Measurements from ENCODE around the gene MTF1. TPM values are rescaled to one million over a fixed set of nuclear protein-coding genes. Genes with fewer than 3 reads are reported as not detected.

The MTF1 gene
- total RNA-seq, 5 donors from 2014 or later (not counting 1 experiment from before 2014, with no cell fraction given): 23.6 to 29.9 (median 24.9) TPM

- 12% methylated on average over 42 of the region's 54 CpGs for WGBS (ENCODE audit: insufficient coverage)
- H3K27me3 ChIP-seq (replicated peaks in 1 of 2; ENCODE audit: control insufficient read depth in 2 of 2, extremely low read depth in 1 of 2, insufficient read depth in 2 of 2, low read length in 1 of 2): no peaks in the 10 kb centered on the region
- Mint-ChIP-seq H3K27me3 (no peaks in the 10 kb centered on the region), H3K4me1 (peaks cover 39 to 46% (median 42%) of the 10 kb centered on the region in 3 donors), H3K36me3 (peaks cover 13% of the 10 kb centered on the region), H3K4me3 (peak overlapping the region; percentile 85 to 96 (median 90)), H3K27ac (peak overlapping the region; percentile 94 to 96), H3K9me3 (no peaks in the 10 kb centered on the region)
- peak in 3 of 4 experiments; percentile 40 to 52 (median 51) for ATAC-seq (replicated peaks in 1 of 4)
- ChIA-PET CTCF (interaction anchor here in 1 of 2 donors (0.6 to 2.2 kb wide), 2 partner anchors 51 to 215 kb away, joined by 5 to 19 read pairs; partner anchors contain the start of gene MTF1), POLR2A (interaction anchor here (0.6 to 1.0 kb wide), 2 partner anchors 51 to 291 kb away, joined by 6 to 10 read pairs; partner anchors contain the start of gene MTF1 (in 1 of the 2))
- peak in 9 of 35 experiments; percentile 8 to 42 (median 17) for DNase-seq
- peaks cover 3 to 33% of the 10 kb centered on the region in 2 experiments for H3K4me1 ChIP-seq (ENCODE audit: control insufficient read depth in 1 of 2, extremely low read depth in 1 of 2, insufficient read depth in 2 of 2, low read length in 2 of 2)
- peak overlapping the region; percentile 72 for H3K27ac ChIP-seq (ENCODE audit: low read length)
- H3K36me3 ChIP-seq (ENCODE audit: control insufficient read depth in 2 of 2, extremely low read depth in 1 of 2, insufficient read depth in 1 of 2, low read length in 1 of 2): peaks cover 12 to 34% of the 10 kb centered on the region in 2 donors
- H3K4me3 ChIP-seq (ENCODE audit: control insufficient read depth in 1 of 2, extremely low read depth in 1 of 2, low read length in 1 of 2): peak overlapping the region; percentile 82 to 96
- no peaks in the 10 kb centered on the region for H3K9me3 ChIP-seq
Observed at GRCh38 chr1:37808369-37809319, 50.7 kb downstream of the MTF1 start.

- no peaks in the 10 kb centered on the region for H3K27me3 Mint-ChIP-seq
- Histone ChIP-seq H3K9me3 (no peaks in the 10 kb centered on the region), H3K27me3 (replicated peaks in 1 of 2; ENCODE audit: control insufficient read depth in 2 of 2, extremely low read depth in 1 of 2, insufficient read depth in 2 of 2, low read length in 1 of 2) (no peaks in the 10 kb centered on the region), H3K36me3 (ENCODE audit: control insufficient read depth in 2 of 2, extremely low read depth in 1 of 2, insufficient read depth in 1 of 2, low read length in 1 of 2) (peaks cover 14 to 42% of the 10 kb centered on the region in 2 donors), H3K4me3 (ENCODE audit: control insufficient read depth in 1 of 2, extremely low read depth in 1 of 2, low read length in 1 of 2) (peak within 1 kb of the TSS; percentile 82 to 96), H3K4me1 (ENCODE audit: control insufficient read depth in 1 of 2, extremely low read depth in 1 of 2, insufficient read depth in 2 of 2, low read length in 2 of 2) (peaks cover 3 to 33% of the 10 kb centered on the region in 2 experiments), H3K27ac (ENCODE audit: low read length) (peak within 1 kb of the TSS; percentile 76)
- ChIA-PET POLR2A (interaction anchor here (0.6 to 1.0 kb wide), 2 partner anchors 52 to 290 kb away, joined by 6 to 10 read pairs; partner anchors contain the start of gene MTF1 (in 1 of the 2)), CTCF (interaction anchor here in 1 of 2 donors (0.6 to 2.2 kb wide), 2 partner anchors 52 to 214 kb away, joined by 5 to 19 read pairs; partner anchors contain the start of gene MTF1)
- H3K9me3 Mint-ChIP-seq: no peaks in the 10 kb centered on the region
- peaks cover 20% of the 10 kb centered on the region for H3K36me3 Mint-ChIP-seq
- H3K4me1 Mint-ChIP-seq: peaks cover 39 to 46% (median 42%) of the 10 kb centered on the region in 3 donors
- ATAC-seq (replicated peaks in 1 of 4) (peak; percentile 94 to 95 (median 94)), DNase-seq (peak; percentile 81 to 94 (median 89))
- H3K27ac Mint-ChIP-seq: peak within 1 kb of the TSS; percentile 94 to 96
- peak within 1 kb of the TSS; percentile 85 to 96 (median 90) for H3K4me3 Mint-ChIP-seq
- WGBS (ENCODE audit: insufficient coverage): under 1% methylated on average over 94 of the region's 95 CpGs
Observed at GRCh38 chr1:37807555-37808368, 51.6 kb downstream of the MTF1 start, which contains the start of the genes C1orf122 and YRDC. TSS of gene C1orf122 (plus strand) at chr1:37807790. CDS start at chr1:37808405, 615 bp downstream. TSS of gene YRDC (minus strand) at chr1:37808208. CDS start at chr1:37808180, 28 bp downstream.

- POLR2A ChIA-PET: no interaction called here
- H3K36me3 Mint-ChIP-seq: peaks cover 26% of the 10 kb centered on the region
- ATAC-seq (replicated peaks in 1 of 4) (no peak), DNase-seq (no peak)
- H3K27me3 ChIP-seq (replicated peaks in 1 of 2; ENCODE audit: control insufficient read depth in 2 of 2, extremely low read depth in 1 of 2, insufficient read depth in 2 of 2, low read length in 1 of 2): no peaks in the 10 kb centered on the region
- H3K4me1 Mint-ChIP-seq: peaks cover 39 to 46% (median 42%) of the 10 kb centered on the region in 3 donors
- CTCF ChIA-PET: interaction anchor here in 1 of 2 donors (2.2 kb wide), 1 partner anchor 52 kb away, joined by 19 read pairs; the partner anchor contains the start of gene MTF1
- no peaks in the 10 kb centered on the region for H3K27me3 Mint-ChIP-seq
- no peaks in the 10 kb centered on the region for H3K9me3 ChIP-seq
- peak overlapping the region; percentile 76 for H3K27ac ChIP-seq (ENCODE audit: low read length)
- H3K9me3 Mint-ChIP-seq: no peaks in the 10 kb centered on the region
- peaks cover 14 to 47% of the 10 kb centered on the region in 2 donors for H3K36me3 ChIP-seq (ENCODE audit: control insufficient read depth in 2 of 2, extremely low read depth in 1 of 2, insufficient read depth in 1 of 2, low read length in 1 of 2)
- H3K4me3 ChIP-seq (ENCODE audit: control insufficient read depth in 1 of 2, extremely low read depth in 1 of 2, low read length in 1 of 2): peak overlapping the region; percentile 82 to 96
- peak overlapping the region; percentile 66 to 75 for H3K27ac Mint-ChIP-seq
- peaks cover 3 to 33% of the 10 kb centered on the region in 2 experiments for H3K4me1 ChIP-seq (ENCODE audit: control insufficient read depth in 1 of 2, extremely low read depth in 1 of 2, insufficient read depth in 2 of 2, low read length in 2 of 2)
- 8% methylated on average over 6 of the region's 9 CpGs for WGBS (ENCODE audit: insufficient coverage)
- peak overlapping the region; percentile 78 to 85 (median 83) for H3K4me3 Mint-ChIP-seq
Observed at GRCh38 chr1:37807220-37807554, 52.2 kb downstream of the MTF1 start.

- Histone ChIP-seq H3K4me3 (ENCODE audit: control insufficient read depth in 1 of 2, extremely low read depth in 1 of 2, low read length in 1 of 2) (no peak overlapping the region), H3K9me3 (no peaks in the 10 kb centered on the region), H3K27ac (ENCODE audit: low read length) (no peak overlapping the region), H3K4me1 (ENCODE audit: control insufficient read depth in 1 of 2, extremely low read depth in 1 of 2, insufficient read depth in 2 of 2, low read length in 2 of 2) (peaks cover 3 to 20% of the 10 kb centered on the region in 2 experiments), H3K27me3 (replicated peaks in 1 of 2; ENCODE audit: control insufficient read depth in 2 of 2, extremely low read depth in 1 of 2, insufficient read depth in 2 of 2, low read length in 1 of 2) (no peaks in the 10 kb centered on the region), H3K36me3 (ENCODE audit: control insufficient read depth in 2 of 2, extremely low read depth in 1 of 2, insufficient read depth in 1 of 2, low read length in 1 of 2) (peaks cover 14 to 64% of the 10 kb centered on the region in 2 donors)
- ChIA-PET CTCF (no interaction called here), POLR2A (interaction anchor here in 1 of 2 donors (0.7 kb wide), 1 partner anchor 1682 kb away, joined by 6 read pairs; no protein-coding TSS in a partner anchor)
- H3K27ac Mint-ChIP-seq: no peak overlapping the region
- H3K4me3 Mint-ChIP-seq: no peak overlapping the region
- WGBS (ENCODE audit: insufficient coverage): no CpG with 5 or more reads among the region's 1 CpG
- DNase-seq: no peak
- H3K9me3 Mint-ChIP-seq: no peaks in the 10 kb centered on the region
- ATAC-seq (replicated peaks in 1 of 4): no peak
- H3K36me3 Mint-ChIP-seq: peaks cover 50% of the 10 kb centered on the region
- H3K4me1 Mint-ChIP-seq: peaks cover 17 to 23% (median 23%) of the 10 kb centered on the region in 3 donors
- no peaks in the 10 kb centered on the region for H3K27me3 Mint-ChIP-seq
Observed at GRCh38 chr1:37802439-37802838, 57.0 kb downstream of the MTF1 start.

DNA sequence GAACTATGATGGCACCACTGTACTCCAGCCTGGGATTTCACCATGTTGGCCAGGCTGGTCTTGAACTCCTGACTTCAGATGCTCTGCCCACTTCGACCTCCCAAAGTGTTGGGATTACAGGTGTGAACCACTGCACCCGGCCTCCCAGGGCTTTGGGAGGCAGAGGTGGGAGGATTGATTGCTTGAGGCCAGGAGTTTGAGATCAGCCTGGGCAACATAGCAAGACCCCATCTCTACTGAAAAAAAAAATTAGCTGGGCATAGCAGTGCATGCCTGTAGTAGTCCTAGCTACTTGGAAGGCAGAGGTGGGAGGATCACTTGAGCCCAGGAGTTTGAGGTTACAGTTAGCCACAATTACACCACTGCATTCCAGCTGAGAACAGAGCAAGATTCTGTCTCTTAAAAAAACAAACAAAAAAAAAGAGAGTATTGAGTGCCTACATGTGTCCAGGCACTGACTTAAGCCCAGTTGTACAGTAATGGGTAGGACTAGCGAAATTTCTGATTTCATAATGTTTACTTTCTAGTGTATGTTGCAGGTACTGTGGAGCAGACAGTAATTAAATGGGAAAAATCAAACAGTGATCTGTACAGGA is 61.5 kb downstream of the MTF1 start:
- no peaks in the 10 kb centered on the region for H3K9me3 Mint-ChIP-seq
- Histone ChIP-seq H3K27me3 (replicated peaks in 1 of 2; ENCODE audit: control insufficient read depth in 2 of 2, extremely low read depth in 1 of 2, insufficient read depth in 2 of 2, low read length in 1 of 2) (peaks cover 3 to 21% of the 10 kb centered on the region in 2 experiments), H3K36me3 (ENCODE audit: control insufficient read depth in 2 of 2, extremely low read depth in 1 of 2, insufficient read depth in 1 of 2, low read length in 1 of 2) (peaks cover 0 to 25% of the 10 kb centered on the region in 2 donors), H3K27ac (ENCODE audit: low read length) (no peak overlapping the region), H3K4me1 (ENCODE audit: control insufficient read depth in 1 of 2, extremely low read depth in 1 of 2, insufficient read depth in 2 of 2, low read length in 2 of 2) (peaks cover 2 to 21% of the 10 kb centered on the region in 2 experiments), H3K4me3 (ENCODE audit: control insufficient read depth in 1 of 2, extremely low read depth in 1 of 2, low read length in 1 of 2) (no peak overlapping the region), H3K9me3 (no peaks in the 10 kb centered on the region)
- H3K36me3 Mint-ChIP-seq: peaks cover 31% of the 10 kb centered on the region
- ATAC-seq (replicated peaks in 1 of 4) (no peak), DNase-seq (no peak)
- peaks cover 7 to 15% of the 10 kb centered on the region in 2 donors for H3K27me3 Mint-ChIP-seq
- peaks cover 11 to 22% (median 14%) of the 10 kb centered on the region in 3 donors for H3K4me1 Mint-ChIP-seq
- WGBS (ENCODE audit: insufficient coverage): 100% methylated on average over 1 of the region's 3 CpGs
- H3K4me3 Mint-ChIP-seq: no peak overlapping the region
- no peak overlapping the region for H3K27ac Mint-ChIP-seq
- POLR2A ChIA-PET: interaction anchor here in 1 of 2 donors (0.7 kb wide), 1 partner anchor 1873 kb away, joined by 3 read pairs; no protein-coding TSS in a partner anchor
- CTCF ChIA-PET: no interaction called here

Measured in T-cell (primary cell).